Epidermal melanocyte (primary cell): ENCODE data around the gene IQGAP1.
"Not testable (repeated sequence)": the region's sequence is repeated elsewhere in the genome, so short reads cannot be mapped to it uniquely, and the experiment has no call there.

Experiments
- DNase-seq: peaks from one replicate; pipeline ENCODE4 v3.0.0; 2011; ENCODE audit warnings: low spot score; ENCODE audit not compliant: insufficient read length

Gene IQGAP1

DNA sequence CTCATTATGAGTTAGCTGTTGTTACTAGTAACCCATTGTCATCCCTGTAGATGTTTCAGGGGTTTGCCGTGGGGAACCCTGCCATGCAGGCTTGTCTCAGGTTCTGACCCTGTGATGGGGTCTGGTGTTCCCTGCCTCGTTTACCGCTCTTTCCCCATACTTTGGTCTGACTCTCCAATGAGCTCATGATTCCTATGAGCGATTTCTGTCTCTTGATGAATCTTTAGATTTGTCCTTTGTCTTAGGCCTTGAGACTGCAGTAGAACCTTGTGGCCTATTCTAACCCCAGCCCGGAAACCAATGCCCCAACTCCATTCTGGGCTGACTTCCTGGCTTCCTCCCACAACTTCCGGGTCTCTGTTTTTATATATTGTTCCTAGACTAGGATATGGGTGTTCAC lies 11.3 kb upstream of the IQGAP1 start:
- no peak for DNase-seq

- DNase-seq: no peak
Observed at GRCh38 chr15:90379263-90379662, 8.8 kb upstream of the IQGAP1 start.

DNA sequence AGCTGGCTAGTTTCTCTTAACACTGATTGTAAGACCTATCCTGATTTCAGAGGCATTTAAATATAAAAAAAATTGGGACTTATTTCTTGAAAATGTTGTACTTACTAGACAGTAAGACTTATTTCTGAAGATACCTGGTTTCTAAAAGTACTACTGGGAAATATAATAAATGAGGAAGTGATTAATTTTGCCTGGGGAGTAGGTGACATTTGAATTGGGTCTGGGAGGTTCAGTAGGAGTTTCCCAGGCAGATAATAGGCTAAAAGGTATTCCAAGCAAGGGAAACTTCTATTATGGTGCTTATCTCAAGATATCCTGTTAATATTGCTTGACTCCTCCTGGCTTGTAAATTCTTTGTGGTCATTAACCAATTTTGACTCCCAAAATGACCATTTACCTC lies 6.5 kb upstream of the IQGAP1 start:
- DNase-seq: no peak

DNA sequence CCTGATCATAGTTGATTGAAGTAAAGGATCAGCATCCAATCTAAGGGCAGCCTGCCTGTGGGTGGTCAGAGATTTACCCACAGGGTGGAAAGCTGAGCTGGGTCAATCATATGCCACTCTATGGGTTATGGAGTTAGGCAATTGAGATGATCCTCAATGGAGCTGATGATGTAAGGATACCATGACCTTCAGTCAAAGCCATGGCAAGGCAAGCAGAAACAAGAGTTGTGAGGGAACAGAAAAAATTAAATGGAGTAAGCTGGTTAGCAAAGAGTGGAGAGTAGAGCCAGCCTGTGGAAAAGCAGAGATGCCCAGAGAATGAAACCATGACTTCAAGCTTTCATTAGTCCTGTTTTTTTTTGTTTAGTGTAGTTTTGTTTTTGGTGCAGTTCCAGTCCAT lies 5.7 kb upstream of the IQGAP1 start:
- DNase-seq: no peak

GRCh38 chr15:90386221-90386620 lies 1.8 kb upstream of the IQGAP1 start:
- no peak for DNase-seq

- DNase-seq: no peak
Observed at GRCh38 chr15:90388462-90389380, 679 bp downstream of the IQGAP1 start.

GRCh38 chr15:90389513-90389912 lies 1.5 kb downstream of the IQGAP1 start:
- DNase-seq: no peak

GRCh38 chr15:90393040-90393439 lies 5.0 kb downstream of the IQGAP1 start:
- DNase-seq: no peak

- DNase-seq: no peak
Observed at GRCh38 chr15:90394074-90394473, 6.0 kb downstream of the IQGAP1 start.

DNA sequence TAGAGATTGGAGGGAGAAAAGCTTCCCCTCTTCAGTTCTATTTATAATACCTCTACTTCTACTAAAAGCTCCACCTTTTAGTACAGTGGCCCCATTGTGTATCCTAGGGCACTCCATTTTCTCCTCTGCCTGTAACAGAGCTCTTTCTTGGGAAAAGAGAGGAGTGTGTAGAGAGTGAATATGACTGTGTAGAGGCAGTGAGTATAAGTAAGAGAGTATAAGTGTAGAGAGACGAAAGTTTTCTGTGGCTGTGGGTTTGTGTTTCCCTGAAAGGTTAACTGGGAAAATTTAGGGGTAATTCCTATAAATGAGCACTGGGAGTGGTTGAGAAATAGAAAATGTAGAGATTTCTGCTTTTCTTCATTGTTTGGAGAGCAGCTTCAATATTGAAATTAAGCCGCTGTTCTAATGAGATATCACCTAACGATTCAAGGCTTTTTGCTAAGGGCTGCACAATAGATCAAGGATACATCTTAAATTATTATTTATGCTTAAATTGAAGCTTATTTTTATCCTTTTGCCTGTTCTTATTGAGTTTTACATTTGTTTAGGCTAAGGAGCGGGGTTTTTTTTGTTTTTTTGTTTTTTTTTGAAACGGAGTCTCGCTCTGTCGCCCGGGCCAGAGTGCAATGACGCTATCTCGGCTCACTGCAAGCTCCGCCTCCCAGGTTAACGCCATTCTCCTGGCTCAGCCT lies 6.9 kb downstream of the IQGAP1 start:
- DNase-seq: no peak

- no peak for DNase-seq
Observed at GRCh38 chr15:90396321-90396720, 8.3 kb downstream of the IQGAP1 start.

- DNase-seq: no peak
Observed at GRCh38 chr15:90400005-90400758, 12.1 kb downstream of the IQGAP1 start.

GRCh38 chr15:90400759-90401314 lies 12.8 kb downstream of the IQGAP1 start:
- DNase-seq: peak; percentile 75

DNA sequence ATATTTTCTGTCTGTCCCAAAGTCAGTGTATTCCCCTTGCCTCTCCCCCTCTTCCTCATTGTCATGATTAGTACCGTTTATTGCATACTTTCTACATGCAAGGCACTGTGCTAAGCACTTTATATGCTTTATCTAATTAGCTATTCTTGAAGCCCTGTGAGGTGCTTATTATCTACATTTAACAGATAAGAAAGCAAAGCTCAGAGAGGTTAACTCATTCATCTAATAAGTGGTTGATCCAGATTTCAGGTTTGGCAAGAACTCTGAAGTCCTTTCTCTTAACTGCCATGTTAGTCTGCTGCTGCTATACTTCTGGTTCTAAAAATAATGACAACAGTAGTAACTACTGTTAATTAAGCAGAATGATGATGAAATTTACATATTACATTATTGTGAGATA lies 13.5 kb downstream of the IQGAP1 start:
- DNase-seq: no peak

- DNase-seq: no peak
Observed at GRCh38 chr15:90402223-90402622, 14.2 kb downstream of the IQGAP1 start.

DNA sequence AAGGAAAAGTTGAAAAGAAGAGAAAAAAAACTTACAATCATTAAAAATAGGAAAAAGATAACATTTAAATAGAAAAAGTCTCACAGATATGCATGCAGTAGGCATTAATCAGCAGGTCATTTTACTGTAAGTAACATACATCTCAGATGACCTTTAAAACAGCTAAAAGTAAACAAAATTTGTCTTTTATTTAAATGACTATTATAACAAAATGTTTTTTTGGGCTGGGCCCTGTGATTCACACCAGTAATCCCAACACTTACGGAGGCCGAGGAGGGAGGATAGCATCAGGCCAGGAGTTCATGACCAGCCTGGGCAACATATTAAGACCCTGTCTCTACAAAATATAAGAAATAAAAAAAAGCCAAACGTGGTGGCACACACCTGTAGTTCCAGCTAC lies 14.7 kb downstream of the IQGAP1 start:
- DNase-seq: no peak

DNA sequence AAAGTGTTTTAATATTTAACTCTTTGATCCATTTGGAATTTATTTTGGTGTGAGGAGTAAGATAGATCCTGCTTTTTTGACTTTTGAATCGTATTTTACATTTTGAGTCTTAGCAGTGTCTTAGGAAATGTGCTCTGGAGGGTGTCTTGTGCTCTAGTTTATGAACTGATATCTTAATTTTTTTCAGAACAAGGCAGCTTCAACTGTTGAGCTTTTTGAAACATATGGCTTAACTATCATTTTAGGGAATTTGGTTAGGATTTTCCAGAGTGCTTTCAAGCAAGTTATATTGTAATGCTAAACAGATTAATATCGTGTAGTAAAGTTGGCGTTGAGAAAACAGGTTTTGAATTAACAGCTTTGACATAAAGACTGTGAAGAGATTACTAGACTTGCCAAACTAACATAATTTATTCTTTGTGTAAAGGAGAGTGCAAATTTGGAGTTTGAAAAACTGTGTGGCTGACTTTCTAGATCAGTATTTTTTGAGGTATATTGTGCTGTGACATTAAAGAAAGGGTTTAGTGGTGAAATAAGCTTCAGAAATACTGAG lies 17.1 kb downstream of the IQGAP1 start:
- no peak for DNase-seq

DNA sequence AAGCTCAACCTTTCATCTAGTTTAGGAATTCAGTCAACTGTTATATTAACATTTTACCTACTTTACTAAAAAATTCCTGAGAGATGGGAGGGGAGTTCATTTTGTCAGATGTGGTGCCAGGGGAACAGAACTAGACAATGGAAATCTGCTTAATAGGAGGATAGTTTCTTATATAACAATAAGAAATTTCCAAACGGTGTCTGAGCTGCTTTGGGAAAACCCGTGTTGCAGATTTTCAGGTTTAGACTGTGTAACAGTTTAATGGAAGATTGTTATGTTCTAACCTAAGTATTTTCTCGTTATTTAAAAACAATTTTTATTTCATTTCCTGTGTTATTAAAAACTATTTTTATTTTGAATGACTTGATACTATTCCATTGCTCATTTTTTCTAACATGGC lies 19.3 kb downstream of the IQGAP1 start:
- DNase-seq: no peak

- no peak for DNase-seq
Observed at GRCh38 chr15:90407871-90408317, 19.9 kb downstream of the IQGAP1 start.

GRCh38 chr15:90408657-90409056 lies 20.6 kb downstream of the IQGAP1 start:
- DNase-seq: no peak

GRCh38 chr15:90409587-90409986 lies 21.5 kb downstream of the IQGAP1 start:
- not testable (repeated sequence) for DNase-seq
